Left lung (tissue), 10 donors: Measurements from ENCODE around the gene KASH5. TPM values are rescaled to one million over a fixed set of nuclear protein-coding genes. Genes with fewer than 3 reads are reported as not detected.

Source experiments
- ATAC-seq: fragments of 200-7000 bp; cut with Tn5 transposase; one replicate; pipeline ENCODE4 v1.9.1; 2020; ENCODE audit warnings: moderate library complexity
- DNase-seq, 4 donors: peaks; one replicate each; pipeline ENCODE4 v3.0.0-alpha.2; 2013 to 2020
- H3K27ac ChIP-seq, 2 donors: fragments of 200-600 bp; sonication (generic) in 1 of 2; one replicate each; pipeline versions ENCODE4 v1.5.0 to v1.8.0; 2020 to 2021
- H3K27me3 ChIP-seq, 2 donors: fragments of 200-600 bp; sonication (generic) in 1 of 2; one replicate each; pipeline versions ENCODE4 v1.5.0 to v1.8.0; 2020 to 2021
- H3K36me3 ChIP-seq, 2 donors: fragments of 200-600 bp; sonication (generic) in 1 of 2; one replicate each; pipeline versions ENCODE4 v1.5.0 to v1.8.0; 2020 to 2021
- H3K4me1 ChIP-seq, 2 donors: fragments of 200-600 bp; one replicate each; pipeline ENCODE4 v1.8.0; 2021
- H3K4me3 ChIP-seq, 2 donors: fragments of 200-600 bp; sonication (generic) in 1 of 2; one replicate each; pipeline versions ENCODE4 v1.5.0 to v1.8.0; 2020 to 2021; ENCODE audit warnings: mild to moderate bottlenecking in 1 of 2
- H3K9me3 ChIP-seq, 2 donors: fragments of 200-600 bp; sonication (generic) in 1 of 2; one replicate each; pipeline versions ENCODE4 v1.5.0 to v1.8.0; 2020 to 2021
- intact Hi-C, 2 donors: fragments of 100-400 bp; cut with DNase I; formaldehyde crosslinking; loops; one replicate each; pipeline versions ENCODE4 v1.11.2 to v1.14.2; 2022
- polyA plus RNA-seq, 6 donors: library from polyadenylated mRNA; unstranded; fragments of 120-200 nt; gene quantifications; one replicate each; pipeline ENCODE4 v1.2.1, GENCODE V29; 2013; ENCODE audit not compliant: insufficient read length in 6 of 6
- total RNA-seq, 2 donors: library from RNA; stranded (reverse); fragmentation: NEBNext Ultra II Directional; extraction: Animal tissue kit (Norgen Biotek cat#: 25700); gene quantifications; one replicate each; pipeline ENCODE4 v1.2.1, GENCODE V29; 2021
- TF ChIP-seq, protein P1 (sequence below), 2 donors: fragments of 200-600 bp; sonication (generic) in 1 of 2; IDR thresholded peaks; one replicate each; pipeline versions ENCODE4 v1.5.0 to v1.8.0; 2021; ENCODE audit warnings: antibody characterized with exemption in 2 of 2
- donor health status: DM: no; HTN: yes; CAD: no.
- donor health status: DM: no; HTN: no; CAD: no.

KASH5 gene
- total and polyA plus RNA-seq, 8 donors = 0.84 to 3.6 TPM; not detected in 6

DNA sequence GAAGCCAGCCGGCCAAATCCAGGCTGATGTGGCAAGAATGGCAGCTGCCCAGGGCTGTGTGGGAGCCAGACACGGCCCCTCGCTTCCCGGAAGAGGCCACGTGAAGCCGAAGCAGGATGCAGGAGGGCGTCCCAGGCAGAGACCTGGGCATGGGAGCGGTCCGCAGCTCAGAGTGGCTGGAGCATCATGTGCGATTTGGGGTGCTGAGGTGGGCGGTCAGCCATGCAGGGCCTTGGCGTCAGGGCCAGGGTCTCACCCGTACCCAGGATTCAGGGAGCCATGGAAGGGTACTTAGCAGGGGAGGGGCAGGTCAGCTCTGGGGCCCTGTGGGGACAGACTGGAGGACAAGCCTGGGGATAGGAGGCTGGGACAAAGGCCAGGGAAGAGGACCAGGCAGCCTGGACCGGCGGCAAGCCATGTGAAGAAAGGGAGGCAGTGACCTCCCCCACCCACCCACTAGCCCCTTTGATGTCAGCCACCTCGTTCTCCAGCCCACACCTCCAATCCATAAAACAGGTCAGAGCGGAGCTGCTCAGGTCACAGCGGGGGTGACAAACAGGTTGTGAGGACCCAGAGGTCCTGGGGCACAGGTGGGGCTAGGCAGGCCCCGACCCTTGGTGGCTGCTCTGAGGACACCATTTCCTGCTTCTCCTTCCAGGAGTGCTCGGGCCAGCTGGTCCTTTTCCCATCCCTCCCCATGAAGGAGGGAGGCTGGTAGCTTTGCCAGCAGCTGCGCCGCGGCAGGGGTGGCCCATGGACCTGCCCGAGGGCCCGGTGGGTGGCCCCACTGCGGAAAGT, 2.3 kb downstream of the KASH5 start:
- Histone ChIP-seq H3K27ac (no peak overlapping the region), H3K4me3 (no peak overlapping the region), H3K36me3 (no peaks in the 10 kb centered on the region), H3K4me1 (no peaks in the 10 kb centered on the region), H3K9me3 (no peaks in the 10 kb centered on the region), H3K27me3 (peaks cover 0 to 24% of the 10 kb centered on the region in 2 donors)
- ATAC-seq (no peak), DNase-seq (no peak)
- TF ChIP-seq, protein P1, sequence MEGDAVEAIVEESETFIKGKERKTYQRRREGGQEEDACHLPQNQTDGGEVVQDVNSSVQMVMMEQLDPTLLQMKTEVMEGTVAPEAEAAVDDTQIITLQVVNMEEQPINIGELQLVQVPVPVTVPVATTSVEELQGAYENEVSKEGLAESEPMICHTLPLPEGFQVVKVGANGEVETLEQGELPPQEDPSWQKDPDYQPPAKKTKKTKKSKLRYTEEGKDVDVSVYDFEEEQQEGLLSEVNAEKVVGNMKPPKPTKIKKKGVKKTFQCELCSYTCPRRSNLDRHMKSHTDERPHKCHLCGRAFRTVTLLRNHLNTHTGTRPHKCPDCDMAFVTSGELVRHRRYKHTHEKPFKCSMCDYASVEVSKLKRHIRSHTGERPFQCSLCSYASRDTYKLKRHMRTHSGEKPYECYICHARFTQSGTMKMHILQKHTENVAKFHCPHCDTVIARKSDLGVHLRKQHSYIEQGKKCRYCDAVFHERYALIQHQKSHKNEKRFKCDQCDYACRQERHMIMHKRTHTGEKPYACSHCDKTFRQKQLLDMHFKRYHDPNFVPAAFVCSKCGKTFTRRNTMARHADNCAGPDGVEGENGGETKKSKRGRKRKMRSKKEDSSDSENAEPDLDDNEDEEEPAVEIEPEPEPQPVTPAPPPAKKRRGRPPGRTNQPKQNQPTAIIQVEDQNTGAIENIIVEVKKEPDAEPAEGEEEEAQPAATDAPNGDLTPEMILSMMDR (IDR thresholded peaks at IDR 0.05) = no peak
- intact Hi-C loops = loop anchor here in 1 of 2 donors (5.0 kb wide), 1 partner anchor 52 kb away; the partner anchor contains the start of gene SLC17A7

DNA sequence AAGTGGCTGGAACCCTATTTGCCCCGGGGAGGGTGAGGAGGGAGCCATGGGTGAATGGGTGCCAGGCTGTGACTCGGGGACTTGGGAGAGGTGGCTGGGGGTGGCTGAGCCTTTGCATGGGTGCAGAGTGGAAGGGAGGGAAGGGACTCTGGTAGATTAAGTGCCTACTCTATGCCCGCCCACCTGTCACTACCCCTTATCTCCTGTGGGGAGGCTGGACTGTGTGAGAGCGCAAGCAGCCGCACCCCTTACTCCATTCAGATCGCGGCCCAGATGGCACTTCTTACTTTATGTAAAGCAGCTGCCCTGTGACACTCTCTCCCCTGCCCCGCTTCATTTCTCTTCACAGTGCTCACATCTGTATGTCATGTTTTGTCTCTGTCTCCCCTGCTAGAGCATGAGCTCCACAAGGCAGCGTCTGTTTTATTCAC, 2.9 kb downstream of the KASH5 start:
- no peaks in the 10 kb centered on the region for H3K36me3 ChIP-seq
- DNase-seq = no peak
- no peak overlapping the region for H3K27ac ChIP-seq
- intact Hi-C loops = loop anchor here in 1 of 2 donors (5.0 kb wide), 1 partner anchor 51 kb away; the partner anchor contains the start of gene SLC17A7
- no peak for ATAC-seq
- TF ChIP-seq, protein P1 (IDR thresholded peaks at IDR 0.05) = no peak
- no peaks in the 10 kb centered on the region for H3K4me1 ChIP-seq
- no peak overlapping the region for H3K4me3 ChIP-seq
- H3K9me3 ChIP-seq = no peaks in the 10 kb centered on the region
- H3K27me3 ChIP-seq = peaks cover 0 to 21% of the 10 kb centered on the region in 2 donors

DNA sequence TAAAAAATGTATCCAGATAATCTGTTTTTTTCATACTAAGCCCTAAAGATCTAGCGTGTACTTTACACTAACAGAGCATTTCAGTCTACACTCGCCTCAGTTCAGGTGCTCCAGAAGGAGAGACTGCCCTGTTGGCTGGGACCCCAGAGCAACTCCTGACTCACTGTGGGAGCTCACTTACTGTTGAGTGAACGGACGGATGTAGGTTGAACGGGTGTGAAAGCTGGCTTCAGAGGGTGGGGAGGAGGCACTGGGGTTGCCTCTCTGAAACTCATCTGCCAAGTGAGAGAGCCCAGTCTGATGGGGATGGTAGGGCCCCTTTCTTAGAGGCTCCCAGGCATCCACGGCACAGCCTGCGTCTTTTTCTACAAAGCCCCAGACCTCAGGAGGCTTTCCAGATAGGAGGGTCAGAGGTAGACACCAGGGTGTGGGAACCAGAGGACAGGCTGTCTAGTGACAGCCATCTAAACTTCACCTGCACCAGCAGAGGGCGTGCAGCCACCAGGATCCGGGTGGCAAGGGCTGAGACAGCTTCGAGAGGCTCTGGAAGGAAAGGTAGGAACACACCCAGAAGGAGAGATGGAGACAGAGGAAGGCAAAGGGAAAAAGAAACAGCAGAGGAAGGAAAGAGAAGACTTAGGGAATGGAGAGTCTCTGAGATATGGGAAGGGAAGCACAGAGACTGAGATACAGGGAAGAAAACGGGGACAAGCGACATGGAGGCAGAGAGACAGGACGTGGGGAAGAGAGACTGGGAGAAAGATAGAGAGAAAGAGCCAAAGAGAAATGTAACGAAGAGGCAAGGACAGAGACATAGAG, 3.7 kb downstream of the KASH5 start:
- TF ChIP-seq, protein P1 (IDR thresholded peaks at IDR 0.05) = peak; percentile 60 to 72
- Histone ChIP-seq H3K9me3 (no peaks in the 10 kb centered on the region), H3K27ac (no peak overlapping the region), H3K4me1 (no peaks in the 10 kb centered on the region), H3K36me3 (no peaks in the 10 kb centered on the region), H3K4me3 (no peak overlapping the region), H3K27me3 (peaks cover 0 to 21% of the 10 kb centered on the region in 2 donors)
- ATAC-seq (peak; percentile 78), DNase-seq (peak; percentile 49 to 90 (median 82))
- intact Hi-C loops = loop anchor here in 1 of 2 donors (5.0 kb wide), 1 partner anchor 51 kb away; the partner anchor contains the start of gene SLC17A7

DNA sequence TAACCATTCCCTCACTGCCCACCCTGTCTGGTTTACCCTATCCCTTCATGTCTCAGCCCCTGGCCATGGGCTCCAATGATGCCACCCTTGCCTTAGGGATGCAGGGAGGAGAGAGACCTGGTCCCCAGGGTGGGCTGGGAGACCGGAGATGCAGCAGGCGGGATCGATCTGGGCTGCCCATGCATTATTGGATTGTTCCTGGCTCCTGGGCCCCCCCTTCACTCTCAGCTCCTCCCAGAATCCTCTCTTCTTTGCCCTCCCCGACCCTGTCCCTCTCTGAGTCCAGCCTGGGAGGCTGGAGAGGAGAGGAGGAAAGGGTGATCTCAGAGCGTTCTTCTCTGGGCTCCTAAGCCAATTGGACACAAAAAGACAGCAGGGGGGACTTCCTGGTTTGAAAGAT, 5.8 kb downstream of the KASH5 start:
- DNase-seq (no peak), ATAC-seq (no peak)
- intact Hi-C loops = loop anchor here in 1 of 2 donors (5.0 kb wide), 1 partner anchor 48 kb away; the partner anchor contains the start of gene SLC17A7
- H3K36me3 ChIP-seq = no peaks in the 10 kb centered on the region
- TF ChIP-seq, protein P1 (IDR thresholded peaks at IDR 0.05) = no peak
- H3K9me3 ChIP-seq = no peaks in the 10 kb centered on the region
- no peak overlapping the region for H3K27ac ChIP-seq
- H3K27me3 ChIP-seq = peaks cover 0 to 11% of the 10 kb centered on the region in 2 donors
- no peaks in the 10 kb centered on the region for H3K4me1 ChIP-seq
- no peak overlapping the region for H3K4me3 ChIP-seq
